Fibroblast of peridontal ligament (primary cell): ENCODE data around the gene ZKSCAN5.
A peak's percentile ranks its signal among the peaks of the same experiment; 100 is the strongest.
"Not testable (repeated sequence)": the region's sequence is repeated elsewhere in the genome, so short reads cannot be mapped to it uniquely, and the experiment has no call there.

Source experiments
- DNase-seq: peaks from one replicate; pipeline ENCODE4 v3.0.0-alpha.2; 2010; ENCODE audit errors: extremely low read depth

ZKSCAN5 gene

DNA sequence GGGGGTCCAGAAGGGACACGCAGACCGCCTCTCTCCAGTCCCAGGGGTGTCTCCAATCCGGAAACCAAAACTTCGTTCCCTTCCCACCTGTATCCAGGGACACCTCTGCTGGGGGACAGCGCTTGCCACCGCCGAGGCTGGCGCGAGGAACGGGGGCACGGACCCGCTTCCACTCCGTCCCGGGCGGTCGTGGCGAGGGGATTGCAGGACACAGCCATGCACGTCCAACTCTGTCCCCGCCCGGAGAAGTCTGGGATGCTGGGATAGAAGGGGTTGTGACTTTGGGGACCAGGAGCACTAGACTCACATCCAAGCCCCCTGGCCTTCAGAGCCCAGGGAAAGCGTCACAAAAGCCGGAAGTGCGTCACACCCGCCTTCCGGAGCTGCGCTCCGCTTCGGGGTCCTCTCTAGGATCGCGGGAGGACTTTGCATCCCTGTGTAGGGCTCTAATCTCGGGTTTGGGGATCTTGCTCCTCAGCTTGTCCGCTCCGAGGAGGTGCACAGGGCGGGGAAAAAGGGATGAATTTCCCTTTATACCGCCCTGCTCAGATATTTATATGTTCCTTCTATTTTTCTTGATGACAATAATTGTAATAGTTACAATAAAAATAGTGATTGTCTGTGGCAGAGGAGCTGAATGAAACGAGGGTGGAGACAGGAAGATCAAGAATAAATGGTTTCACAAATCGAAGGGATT lies 47.5 kb downstream of the ZKSCAN5 start, which contains the start of gene FAM200A:
TSS of gene FAM200A (minus strand) at position 348 of the 697 bp plus-strand sequence. CDS start 3,707 bp downstream, outside the sequence.
- DNase-seq: peak; percentile 96

DNA sequence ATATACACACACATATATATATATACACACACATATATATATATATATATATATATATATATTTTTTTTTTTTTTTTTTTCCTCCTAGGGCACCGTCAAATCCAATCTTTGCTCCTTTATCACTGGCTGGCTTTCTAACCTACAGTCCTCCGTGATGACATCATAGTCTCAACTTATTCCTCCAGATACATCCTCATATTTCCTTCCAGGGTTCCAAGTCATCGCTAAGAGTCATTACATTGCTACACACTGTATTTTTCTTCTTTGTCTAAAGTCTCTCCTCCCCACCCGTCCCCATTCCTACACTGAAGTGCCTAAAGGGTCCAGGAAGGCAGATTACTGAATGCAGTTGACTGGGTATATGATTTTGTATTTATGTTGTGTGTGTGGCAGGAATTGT lies 48.6 kb downstream of the ZKSCAN5 start:
- no peak for DNase-seq

DNA sequence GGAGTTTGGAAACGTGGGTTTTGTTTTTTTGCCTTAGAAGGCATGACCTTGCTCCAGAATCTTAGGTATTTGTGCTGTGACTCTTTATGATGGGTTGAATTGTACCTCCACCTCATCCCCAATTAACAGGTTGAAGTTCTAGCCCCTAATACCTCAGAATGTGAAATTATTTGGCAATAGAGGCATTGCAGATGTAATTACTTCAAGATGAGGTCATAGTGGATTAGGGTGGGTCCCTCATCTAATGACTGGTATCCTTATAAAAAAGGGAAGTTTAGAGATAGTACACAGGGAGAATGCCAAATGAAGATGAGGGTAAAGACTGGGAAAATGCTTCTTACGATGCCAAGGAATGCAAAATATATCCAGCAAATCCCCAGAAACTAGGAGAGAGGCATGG lies 50.5 kb downstream of the ZKSCAN5 start:
- no peak for DNase-seq

DNA sequence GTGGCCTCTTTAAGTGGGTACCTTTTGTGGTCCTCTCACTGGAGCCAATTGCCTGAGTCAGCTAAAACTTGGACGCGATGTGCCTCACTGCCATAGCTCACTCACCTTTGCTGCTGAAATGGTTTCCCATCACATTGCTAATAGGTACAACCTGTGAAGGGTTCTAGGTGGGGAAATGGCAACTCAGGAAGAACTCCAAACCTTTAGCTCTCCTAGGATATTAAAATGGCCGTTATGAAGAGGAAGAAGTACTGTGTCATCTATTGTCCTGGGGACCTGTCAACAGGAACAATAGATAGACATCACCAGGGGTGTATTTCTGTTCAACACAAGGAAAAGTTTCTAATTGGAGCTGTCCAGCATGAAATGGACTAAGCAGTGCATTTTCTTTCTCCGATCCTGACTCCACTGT lies 52.7 kb downstream of the ZKSCAN5 start:
- DNase-seq: peak; percentile 29

DNA sequence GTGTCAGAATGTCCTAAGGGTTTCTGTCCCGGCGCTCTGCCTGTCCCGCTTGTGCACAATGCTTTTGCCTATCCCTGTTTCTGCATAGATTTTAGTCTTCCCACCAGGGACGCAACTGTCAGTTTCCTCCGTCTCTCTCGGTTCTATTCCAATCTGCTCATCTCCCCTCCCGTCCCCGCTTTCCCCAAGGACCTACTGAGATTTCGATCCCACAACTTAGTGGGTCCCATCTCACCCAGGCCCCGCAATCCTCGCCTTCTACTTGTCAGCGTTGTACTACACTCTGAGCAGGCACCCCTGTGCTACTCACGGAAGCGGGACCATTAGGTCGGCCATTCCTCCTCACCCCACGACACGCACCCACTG lies 53.5 kb downstream of the ZKSCAN5 start:
- DNase-seq: no peak

DNA sequence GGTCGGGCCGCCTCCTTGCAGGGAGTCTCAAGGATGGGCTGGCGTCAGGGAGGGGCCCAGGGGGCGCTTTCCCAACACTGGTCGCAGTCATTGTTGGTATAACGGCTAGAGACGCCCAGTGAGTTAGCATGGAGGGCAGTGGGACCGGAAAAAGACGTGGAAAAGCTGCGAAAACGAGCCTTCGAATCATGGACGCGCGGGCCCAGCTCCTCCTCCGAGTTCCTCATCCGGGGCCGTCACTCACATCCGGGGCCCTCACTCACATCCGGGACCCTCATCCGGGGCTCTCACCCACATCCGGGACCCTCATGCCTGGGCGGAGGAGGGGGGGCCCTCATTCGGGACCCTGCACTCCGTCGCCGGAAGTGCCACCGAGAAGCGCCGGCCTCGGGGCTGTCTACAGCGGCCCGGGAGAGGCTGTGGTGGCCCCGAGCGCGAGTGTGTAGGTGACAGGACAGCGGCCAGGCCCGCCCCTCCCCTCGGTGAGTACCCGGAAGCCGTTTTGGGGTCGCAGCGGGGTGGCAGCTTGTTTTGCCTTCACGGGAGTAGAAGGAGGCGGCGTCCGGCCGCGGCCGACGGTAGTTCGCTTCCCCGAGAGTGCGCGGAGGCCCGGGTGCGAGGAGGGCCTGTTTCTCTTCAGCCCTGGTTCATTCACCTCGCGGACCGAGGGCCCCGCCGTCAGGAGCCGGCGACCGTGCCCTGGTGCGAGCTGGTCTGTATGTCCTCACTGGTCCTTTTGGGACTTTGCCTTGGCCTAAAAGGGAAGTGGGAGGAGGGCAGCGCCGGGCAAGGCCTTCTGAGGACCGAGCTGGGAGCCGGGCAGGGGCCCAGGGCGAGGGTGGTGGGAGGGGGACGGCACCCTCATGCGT lies 54.1 kb downstream of the ZKSCAN5 start, which contains the start of gene ZNF655:
TSS of gene ZNF655 (plus strand) at position 337 of the 869 bp plus-strand sequence. CDS start 1,918 bp downstream, outside the sequence.
- peak; percentile 82 for DNase-seq

DNA sequence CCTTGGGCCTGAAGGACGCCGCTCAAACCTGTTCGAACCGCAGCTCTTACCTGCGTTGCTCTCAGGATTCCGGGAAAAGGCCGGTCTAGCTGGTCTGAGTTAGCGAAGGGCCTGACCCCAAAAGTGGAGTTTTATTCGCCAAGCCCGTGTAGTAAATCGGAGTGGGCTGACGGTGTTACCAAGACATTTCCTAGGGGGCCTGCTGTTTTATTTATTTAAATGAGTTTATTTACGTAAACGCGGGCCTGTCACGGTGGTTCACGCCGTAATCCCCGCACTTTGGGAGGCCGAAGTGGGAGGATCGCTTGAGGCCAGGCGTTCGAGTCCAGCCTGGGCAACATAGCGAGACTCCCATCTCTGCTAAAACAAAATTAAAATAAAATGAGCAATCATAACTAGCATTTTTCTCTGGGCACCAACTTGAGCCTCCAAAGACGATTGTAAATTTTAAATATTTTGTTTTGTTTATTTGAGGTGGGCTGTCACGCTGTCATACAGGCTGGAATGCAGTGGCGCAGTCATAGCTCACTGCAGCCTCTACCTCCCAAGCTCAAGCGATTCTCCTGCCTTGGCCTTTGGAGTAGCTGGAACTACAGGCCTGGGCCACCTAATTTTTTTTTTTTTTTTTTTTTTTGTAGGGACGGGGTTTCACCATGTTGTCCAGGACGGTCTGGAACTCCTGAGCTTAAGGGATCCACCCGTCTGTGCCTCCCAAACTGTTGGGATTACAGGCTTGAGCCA lies 54.9 kb downstream of the ZKSCAN5 start:
- DNase-seq: peak; percentile 44

DNA sequence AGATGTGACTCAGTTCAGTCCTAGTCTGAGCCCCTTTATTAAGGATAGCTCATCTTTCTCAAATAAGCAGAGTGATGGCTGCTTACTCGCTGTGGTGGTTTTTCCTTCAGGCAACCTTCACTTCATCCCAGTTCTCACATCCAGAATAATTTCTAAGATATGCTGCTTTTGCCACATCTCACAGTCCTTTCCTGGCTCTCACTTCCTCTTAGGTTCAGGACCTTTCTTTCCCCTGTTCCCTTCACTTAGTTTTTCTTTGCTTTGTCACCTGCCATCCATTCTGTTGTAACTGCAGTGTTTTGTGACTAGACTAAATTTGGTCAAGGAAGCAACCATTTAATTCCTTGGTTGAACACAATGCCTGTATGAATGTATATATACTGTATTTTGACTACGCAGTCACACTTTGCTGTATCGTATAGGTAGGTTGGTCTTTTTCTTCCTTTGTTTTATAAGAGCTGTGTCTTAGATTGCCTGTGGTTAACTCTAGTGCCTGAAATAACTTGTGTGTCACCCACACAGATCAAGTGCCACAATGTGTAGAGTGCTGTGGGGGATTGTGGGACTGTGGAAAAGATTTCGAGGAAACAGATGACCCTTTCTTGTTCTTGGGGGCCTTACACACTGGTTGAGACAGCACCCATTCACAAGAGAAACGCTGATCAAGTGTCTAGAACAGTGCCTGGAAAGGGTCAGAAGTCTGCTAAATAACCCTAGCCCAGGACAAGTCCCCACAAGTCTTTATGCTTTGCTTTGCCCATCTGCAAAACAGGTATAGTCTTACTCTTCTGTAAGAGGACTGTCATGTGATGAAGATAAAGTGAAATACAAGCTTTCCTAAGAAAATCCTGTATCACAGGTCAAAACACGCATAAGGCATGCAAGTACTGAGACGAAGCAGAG lies 56.6 kb downstream of the ZKSCAN5 start:
- no peak for DNase-seq

DNA sequence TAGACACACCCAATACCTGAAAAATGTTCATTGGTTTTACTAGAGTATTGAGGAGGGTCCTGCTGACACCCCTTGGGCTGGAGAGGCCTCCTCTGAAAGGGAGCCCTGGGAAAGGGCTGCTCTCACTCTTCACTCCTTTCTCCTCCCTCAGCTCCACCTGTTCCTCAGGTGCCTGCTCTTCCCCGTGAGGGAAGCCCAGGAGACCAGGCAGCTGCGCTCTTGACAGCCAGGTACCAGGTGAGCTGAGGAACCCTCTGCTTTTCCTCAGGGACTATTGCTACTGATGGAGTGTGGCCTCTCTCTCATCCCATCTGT lies 57.2 kb downstream of the ZKSCAN5 start:
- no peak for DNase-seq

DNA sequence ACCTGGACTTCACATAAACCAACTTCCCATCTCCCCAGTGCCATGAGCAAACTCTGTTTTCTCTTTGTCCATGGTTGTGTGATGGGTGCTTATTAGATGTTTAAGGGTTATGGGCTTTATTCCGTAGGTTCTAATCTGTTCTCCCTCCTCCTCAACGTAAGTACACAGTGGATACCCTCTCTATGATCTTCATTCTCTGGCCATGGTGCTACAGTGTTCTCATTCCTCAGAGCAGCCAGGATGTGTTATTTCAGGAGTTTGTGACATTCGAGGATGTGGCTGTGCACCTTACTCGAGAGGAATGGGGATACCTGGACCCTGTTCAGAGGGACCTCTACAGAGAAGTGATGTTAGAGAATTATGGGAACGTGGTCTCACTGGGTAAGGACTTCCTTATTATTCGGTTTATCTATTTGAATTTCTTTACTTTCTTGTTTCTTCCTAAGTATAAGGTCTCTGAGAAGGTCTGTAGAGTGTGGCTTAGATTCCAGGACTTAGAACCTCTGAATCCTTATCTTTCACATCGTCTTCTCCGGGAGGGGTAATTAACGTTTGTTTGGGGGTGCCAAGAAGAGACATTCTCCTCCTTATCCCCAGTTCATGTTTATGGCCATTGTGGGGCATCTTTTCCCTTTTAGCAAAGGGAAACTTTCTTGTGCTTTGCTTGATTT lies 57.8 kb downstream of the ZKSCAN5 start:
- no peak for DNase-seq

DNA sequence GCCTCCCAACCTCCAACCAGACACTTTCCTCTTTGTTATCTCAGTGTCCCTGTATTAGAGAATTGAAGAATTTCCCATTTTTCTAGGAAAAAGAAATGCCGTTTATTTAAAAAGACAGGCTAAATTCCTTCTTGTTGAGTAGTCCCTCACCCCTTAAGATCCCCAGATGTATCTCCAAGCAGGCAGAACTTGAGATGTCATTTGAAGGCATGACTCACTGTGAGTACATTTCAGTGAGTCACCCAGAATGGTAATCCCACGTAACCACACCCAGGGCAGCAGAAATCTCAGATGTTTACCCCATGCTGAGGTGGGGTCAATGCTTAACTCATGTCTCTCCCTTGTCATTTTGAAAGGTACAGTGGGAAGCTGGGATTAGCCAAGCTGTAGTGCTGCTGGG lies 58.4 kb downstream of the ZKSCAN5 start:
- DNase-seq: peak; percentile 98

DNA sequence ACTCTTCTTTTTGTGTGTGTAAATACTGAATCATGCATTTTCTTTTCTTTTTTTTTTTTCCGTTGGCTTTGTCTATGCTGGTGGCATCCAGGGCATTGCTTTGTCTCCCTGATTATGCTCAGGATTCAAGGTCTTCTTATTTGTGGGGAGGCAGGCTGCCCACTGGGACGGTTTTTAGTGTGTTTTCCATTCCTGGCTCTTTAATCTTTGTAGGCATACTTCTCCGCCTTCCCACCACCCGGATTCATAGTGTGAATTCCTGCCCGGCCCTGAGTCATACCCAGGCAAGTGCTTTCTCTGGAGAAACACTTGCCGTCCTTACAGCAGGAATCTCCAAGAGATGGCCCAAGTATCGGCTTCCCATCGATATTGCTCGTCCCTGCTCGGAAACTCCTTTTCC lies 59.2 kb downstream of the ZKSCAN5 start:
- DNase-seq: peak; percentile 70

DNA sequence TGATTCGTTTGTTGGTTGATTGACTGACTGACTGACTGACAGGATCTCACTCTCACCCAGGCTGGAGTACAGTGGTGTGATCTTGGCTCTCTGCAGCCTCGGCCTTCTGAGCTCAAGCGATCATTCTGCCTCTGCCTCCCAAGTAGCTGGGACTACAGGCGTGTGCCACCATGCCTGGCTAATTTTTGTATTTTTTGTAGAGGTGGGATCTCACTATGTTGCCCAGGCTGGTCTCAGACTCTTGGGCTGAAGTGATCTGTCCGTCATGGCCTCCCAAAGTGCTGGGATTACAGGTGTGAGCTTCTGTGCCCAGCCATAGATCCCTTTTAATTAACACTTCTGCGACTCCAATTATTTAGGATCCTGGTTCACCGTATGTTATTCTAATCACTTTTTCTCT lies 64.3 kb downstream of the ZKSCAN5 start:
- DNase-seq: not testable (repeated sequence)

DNA sequence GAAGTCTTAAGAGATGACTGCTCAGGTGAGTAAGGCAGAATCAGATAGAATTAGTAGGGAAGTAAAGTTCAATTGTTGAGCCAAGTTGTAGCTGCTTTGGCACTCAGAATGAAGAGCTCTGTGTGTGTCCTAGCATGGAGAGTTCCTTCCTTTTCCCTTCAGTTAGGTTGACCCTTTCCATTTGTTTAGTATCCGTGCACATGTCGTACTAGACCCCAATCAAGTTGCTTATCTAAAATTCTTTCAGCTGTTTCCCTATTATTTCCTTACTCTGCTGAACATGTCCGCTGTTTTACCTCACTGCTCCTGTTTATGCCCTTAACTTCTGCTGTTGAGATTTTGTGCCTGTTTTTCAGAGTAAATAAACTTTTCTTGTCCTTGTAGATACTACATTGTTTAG lies 67.3 kb downstream of the ZKSCAN5 start:
- no peak for DNase-seq

DNA sequence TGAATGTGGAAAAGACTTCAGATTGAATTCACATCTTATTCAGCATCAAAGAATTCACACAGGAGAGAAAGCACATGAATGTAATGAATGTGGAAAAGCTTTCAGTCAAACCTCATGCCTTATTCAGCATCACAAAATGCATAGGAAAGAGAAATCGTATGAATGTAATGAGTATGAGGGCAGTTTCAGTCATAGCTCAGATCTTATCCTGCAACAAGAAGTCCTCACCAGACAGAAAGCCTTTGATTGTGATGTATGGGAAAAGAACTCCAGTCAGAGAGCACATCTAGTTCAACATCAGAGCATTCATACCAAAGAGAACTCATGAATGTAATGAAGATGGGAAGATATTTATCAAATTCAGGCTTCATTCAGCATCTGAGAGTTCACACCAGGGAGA lies 68.8 kb downstream of the ZKSCAN5 start:
- no peak for DNase-seq

DNA sequence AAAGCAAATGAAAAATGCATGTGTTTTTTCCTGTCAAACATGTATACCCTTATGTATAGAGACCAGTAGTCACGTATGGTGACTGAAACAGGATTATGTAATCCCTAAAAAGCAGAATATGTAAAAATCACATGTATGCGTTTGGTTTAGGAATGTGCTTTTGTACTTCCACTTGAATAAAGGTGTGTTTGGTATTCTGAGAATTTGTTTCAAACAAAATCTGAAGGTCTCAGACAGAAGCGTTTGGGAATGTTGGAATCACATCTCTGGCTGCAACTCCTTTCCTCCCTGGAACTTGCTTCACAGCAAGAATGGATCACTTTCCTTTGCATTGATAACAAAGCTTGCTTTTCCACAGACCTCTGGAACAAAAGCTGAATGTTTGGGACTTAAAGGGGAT lies 71.8 kb downstream of the ZKSCAN5 start:
- DNase-seq: no peak

DNA sequence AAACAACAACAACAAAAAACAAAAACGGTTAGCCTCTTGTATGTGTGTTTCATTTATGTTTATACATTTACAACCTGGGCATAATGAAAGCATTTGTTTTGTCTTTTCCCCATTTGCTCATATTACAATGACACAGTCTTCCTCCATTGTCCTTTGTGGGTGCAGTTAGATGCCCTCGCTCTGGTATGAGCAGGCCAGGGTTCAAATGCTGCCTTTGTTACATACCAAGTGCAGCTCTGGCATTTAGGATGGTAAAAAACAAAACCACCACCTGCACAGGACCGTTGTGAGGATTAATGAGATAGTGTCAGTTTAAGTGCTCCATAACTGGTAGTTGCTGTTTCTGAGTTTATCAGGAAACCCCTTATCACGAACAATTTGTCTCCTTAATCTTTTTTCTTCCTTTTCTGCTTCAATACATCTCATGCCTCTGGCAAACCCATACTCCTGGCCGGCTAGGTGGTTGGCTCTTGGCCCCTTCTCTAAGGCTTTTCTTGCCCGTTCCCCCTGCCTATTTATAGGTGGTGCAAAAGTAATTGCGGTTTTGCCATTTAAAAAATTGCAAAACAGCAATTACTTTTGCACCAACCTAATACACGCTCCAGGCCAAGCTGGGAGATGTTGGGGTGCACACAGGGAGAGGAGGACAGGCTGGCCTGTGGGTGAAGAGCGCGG lies 75.0 kb downstream of the ZKSCAN5 start:
- DNase-seq: no peak

DNA sequence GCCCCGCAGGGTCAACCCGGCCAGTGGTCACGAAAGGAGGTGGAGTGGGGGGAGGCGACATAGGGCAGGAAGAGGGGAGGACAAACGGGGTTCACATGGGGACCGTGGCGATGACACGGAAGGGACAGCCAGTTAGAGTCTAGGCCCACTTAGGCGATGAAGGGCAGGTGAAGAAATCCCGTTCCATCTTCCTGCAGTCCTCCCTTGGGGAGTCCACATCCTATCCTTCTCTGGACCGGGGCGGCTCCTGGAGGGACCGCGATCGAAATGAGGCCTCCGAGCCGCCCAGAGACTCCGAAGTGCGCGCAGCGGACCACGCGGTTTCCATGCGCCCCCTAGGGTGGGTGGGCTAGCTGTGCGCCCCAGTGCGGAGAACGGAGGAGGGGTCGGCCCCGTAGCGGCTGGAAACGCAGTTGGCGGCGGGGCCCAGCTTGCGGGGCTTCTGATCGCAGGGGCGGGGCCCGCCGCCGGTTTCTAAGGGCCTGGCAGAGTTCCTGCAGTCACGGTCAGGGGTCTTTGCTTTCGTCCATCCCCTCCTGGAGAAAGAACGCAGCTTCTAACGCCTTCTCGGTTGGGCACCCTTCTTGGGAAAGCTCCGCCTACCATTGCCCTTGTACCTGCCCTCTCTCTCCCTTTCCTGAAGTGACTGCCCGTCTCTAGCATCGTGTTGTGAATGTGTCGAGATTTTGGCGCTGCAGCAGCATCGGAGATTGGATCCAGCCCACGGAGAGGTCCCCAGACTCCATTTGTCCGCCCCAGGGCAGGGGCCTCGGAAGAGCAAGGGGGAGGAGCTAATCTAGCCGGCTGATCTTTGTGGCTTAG lies 75.7 kb downstream of the ZKSCAN5 start:
- peak; percentile 30 for DNase-seq

DNA sequence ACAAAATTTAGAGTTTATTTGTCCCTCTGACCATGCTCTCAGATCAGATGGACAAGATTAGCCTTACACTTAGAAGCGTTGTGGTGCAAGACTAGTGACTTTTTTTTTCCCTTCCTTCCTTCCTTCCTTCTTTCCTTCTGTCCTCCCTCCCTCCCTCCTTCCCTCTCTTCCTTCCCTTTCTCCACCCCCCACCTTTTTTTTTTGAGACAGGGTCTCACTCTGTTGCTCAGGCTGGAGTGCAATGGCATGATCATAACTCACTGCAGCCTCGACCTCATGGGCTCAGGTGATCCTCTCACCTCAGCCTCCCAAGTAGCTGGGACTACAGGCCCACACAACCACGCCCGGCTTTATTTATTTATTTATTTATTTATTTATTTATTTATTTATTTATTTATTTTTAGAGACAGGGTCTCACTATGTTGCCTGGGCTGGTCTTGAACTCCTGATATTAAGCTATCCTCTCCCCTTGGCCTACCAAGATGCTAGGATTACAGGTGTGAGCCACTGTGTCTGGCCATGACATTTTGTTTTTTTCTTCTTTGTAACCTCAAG lies 76.4 kb downstream of the ZKSCAN5 start:
- not testable (repeated sequence) for DNase-seq
